ENCODE results near the gene PPP2R5C. TPM values are rescaled to one million over a fixed set of nuclear protein-coding genes. Genes with fewer than 3 reads are reported as not detected.

Gene PPP2R5C
- total and polyA plus RNA-seq, 11 donors, result 99.4 to 248 (median 204) TPM

DNA sequence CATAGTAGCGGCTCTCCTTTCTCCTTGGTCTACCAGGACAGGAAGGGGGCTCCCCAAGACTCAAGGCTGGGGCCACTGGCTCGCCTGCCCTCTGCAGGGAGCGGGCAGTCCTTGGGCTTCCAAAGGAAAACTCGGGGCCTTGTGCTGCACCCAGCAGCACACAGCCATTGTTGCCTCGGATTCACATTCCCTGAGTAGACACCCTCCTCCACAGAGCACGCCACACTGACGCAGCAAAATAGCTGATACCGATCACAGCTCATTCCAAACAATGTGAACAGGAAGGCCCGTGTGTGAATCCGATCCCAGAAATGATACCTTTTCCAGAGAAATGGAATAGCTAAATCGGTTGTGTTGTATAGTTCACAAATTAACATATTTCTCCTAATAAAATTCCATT, 137.8 kb downstream of the PPP2R5C start:
- no peak overlapping the region for H3K4me3 ChIP-seq
- TF ChIP-seq, protein P1, sequence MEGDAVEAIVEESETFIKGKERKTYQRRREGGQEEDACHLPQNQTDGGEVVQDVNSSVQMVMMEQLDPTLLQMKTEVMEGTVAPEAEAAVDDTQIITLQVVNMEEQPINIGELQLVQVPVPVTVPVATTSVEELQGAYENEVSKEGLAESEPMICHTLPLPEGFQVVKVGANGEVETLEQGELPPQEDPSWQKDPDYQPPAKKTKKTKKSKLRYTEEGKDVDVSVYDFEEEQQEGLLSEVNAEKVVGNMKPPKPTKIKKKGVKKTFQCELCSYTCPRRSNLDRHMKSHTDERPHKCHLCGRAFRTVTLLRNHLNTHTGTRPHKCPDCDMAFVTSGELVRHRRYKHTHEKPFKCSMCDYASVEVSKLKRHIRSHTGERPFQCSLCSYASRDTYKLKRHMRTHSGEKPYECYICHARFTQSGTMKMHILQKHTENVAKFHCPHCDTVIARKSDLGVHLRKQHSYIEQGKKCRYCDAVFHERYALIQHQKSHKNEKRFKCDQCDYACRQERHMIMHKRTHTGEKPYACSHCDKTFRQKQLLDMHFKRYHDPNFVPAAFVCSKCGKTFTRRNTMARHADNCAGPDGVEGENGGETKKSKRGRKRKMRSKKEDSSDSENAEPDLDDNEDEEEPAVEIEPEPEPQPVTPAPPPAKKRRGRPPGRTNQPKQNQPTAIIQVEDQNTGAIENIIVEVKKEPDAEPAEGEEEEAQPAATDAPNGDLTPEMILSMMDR (IDR thresholded peaks at IDR 0.05), result no peak
- TF ChIP-seq POLR2A (IDR thresholded peaks at IDR 0.05), result no peak
- H3K27ac ChIP-seq, result no peak overlapping the region
- H3K4me1 ChIP-seq, result peaks cover 0 to 20% (median 0%) of the 10 kb centered on the region in 12 donors
- DNase-seq (no peak), ATAC-seq (no peak)
- peaks cover 2 to 100% (median 99%) of the 10 kb centered on the region in 9 donors for H3K36me3 ChIP-seq
- intact Hi-C loops (cut with DNase I), result loop anchor here in 1 of 10 donors (10.0 kb wide), 1 partner anchor 124 kb away; no protein-coding TSS in a partner anchor
- 87 to 96% (median 92%) methylated on average over 9 to 11 of the region's 11 CpGs for WGBS, 4 donors
- no peaks in the 10 kb centered on the region for H3K9me3 ChIP-seq
- H3K27me3 ChIP-seq, result no peaks in the 10 kb centered on the region

- Histone ChIP-seq H3K27me3 (no peaks in the 10 kb centered on the region), H3K27ac (no peak overlapping the region), H3K36me3 (peaks cover 0 to 100% (median 99%) of the 10 kb centered on the region in 9 donors), H3K9me3 (no peaks in the 10 kb centered on the region), H3K4me1 (peaks cover 0 to 20% (median 0%) of the 10 kb centered on the region in 12 donors), H3K4me3 (no peak overlapping the region)
- no peak for ATAC-seq
- intact Hi-C loops (cut with DNase I), result loop anchor here in 3 of 10 donors (5.0 to 10.0 kb wide), 2 partner anchors 128 to 135 kb away; partner anchors contain the start of gene PPP2R5C (in 1 of the 3)
- DNase-seq, result no peak
- TF ChIP-seq, protein P1 (IDR thresholded peaks at IDR 0.05), result no peak
- TF ChIP-seq POLR2A (IDR thresholded peaks at IDR 0.05), result no peak
- 92 to 95% (median 93%) methylated on average over 10 of the region's 10 CpGs for WGBS, 4 donors
These were observed 138.7 kb downstream of the PPP2R5C start for GRCh38 chr14:101900253-101900652.

GRCh38 chr14:101903111-101903561, 141.6 kb downstream of the PPP2R5C start:
- Histone ChIP-seq H3K27ac (peak overlapping the region in 10 of 12 donors; percentile 4 to 78 (median 34)), H3K9me3 (no peaks in the 10 kb centered on the region), H3K27me3 (no peaks in the 10 kb centered on the region), H3K4me1 (peaks cover 0 to 20% (median 0%) of the 10 kb centered on the region in 12 donors), H3K4me3 (no peak overlapping the region), H3K36me3 (peaks cover 0 to 100% (median 99%) of the 10 kb centered on the region in 9 donors)
- intact Hi-C loops (cut with DNase I), result loop anchor here in 3 of 10 donors (5.0 to 10.0 kb wide), 2 partner anchors 131 to 138 kb away; partner anchors contain the start of gene PPP2R5C (in 1 of the 3)
- 49 to 68% (median 66%) methylated on average over 13 of the region's 13 CpGs for WGBS, 4 donors
- TF ChIP-seq, protein P1 (IDR thresholded peaks at IDR 0.05), result no peak
- TF ChIP-seq POLR2A (IDR thresholded peaks at IDR 0.05), result no peak
- ATAC-seq (peak; percentile 94 to 98 (median 96)), DNase-seq (peak; percentile 73 to 91 (median 83))

DNA sequence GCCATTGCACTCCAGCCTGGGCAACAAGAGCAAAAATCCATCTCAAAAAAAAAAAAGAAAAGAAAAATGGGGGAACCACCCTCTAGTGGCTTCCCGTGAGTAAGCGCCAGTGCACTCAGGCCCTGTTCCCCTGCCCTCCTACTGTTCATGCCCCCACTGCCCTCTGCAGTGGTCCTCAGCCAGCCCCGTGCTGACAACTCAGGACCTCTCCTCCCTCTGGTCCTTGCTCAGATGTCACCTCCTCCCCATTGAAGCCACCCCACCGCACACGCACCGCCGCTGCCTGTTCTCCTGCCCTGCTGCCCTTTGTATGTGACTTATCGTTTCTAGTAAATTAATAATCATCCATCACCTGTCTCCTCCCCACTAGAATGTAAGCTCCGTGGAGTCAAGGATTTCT, 144.1 kb downstream of the PPP2R5C start:
- Histone ChIP-seq H3K9me3 (no peaks in the 10 kb centered on the region), H3K27ac (no peak overlapping the region), H3K27me3 (no peaks in the 10 kb centered on the region), H3K4me1 (peaks cover 0 to 20% (median 0%) of the 10 kb centered on the region in 12 donors), H3K4me3 (no peak overlapping the region), H3K36me3 (peaks cover 2 to 100% (median 99%) of the 10 kb centered on the region in 9 donors)
- intact Hi-C loops (cut with DNase I), result loop anchor here in 1 of 10 donors (10.0 kb wide), 1 partner anchor 141 kb away; the partner anchor contains the start of gene PPP2R5C
- no peak for ATAC-seq
- TF ChIP-seq, protein P1 (IDR thresholded peaks at IDR 0.05), result no peak
- TF ChIP-seq POLR2A (IDR thresholded peaks at IDR 0.05), result no peak
- no peak for DNase-seq
- 88 to 93% (median 90%) methylated on average over 9 of the region's 9 CpGs for WGBS, 4 donors
